ENCODE data around the gene MAGI2.

Gene MAGI2

GRCh38 chr7:78501064-78501463, 952.4 kb downstream of the MAGI2 start:
- TF ChIP-seq CTCF (IDR thresholded peaks at IDR 0.05; ENCODE audit: low read depth, low read length, poor library complexity, severe bottlenecking) (no peak), EZH2phosphoT487 (IDR thresholded peaks at IDR 0.05; ENCODE audit: borderline replicate concordance, low read length) (no peak)
- H3K4me2 ChIP-seq (ENCODE audit: low read length), result no peak overlapping the region
- no peaks in the 10 kb centered on the region for H3F3A ChIP-seq (ENCODE audit: control insufficient read depth, insufficient read depth)
- no peak overlapping the region for H3K27ac ChIP-seq (ENCODE audit: low read depth, low read length)
- no peaks in the 10 kb centered on the region for H4K20me1 ChIP-seq (ENCODE audit: control insufficient read depth, insufficient read depth, low read depth, low read length)
- no peaks in the 10 kb centered on the region for H3K9me2 ChIP-seq (replicated peaks; ENCODE audit: control insufficient read depth, low read length)
- H3K27me3 ChIP-seq (ENCODE audit: control insufficient read depth, low read length), result no peaks in the 10 kb centered on the region
- no peaks in the 10 kb centered on the region for H3K4me1 ChIP-seq (ENCODE audit: control insufficient read depth, low read length)
- no peaks in the 10 kb centered on the region for H3K9me3 ChIP-seq (ENCODE audit: control insufficient read depth, insufficient read depth, low read length)
- H3K79me2 ChIP-seq (ENCODE audit: control insufficient read depth, low read length), result no peaks in the 10 kb centered on the region
- no peaks in the 10 kb centered on the region for H3K36me3 ChIP-seq (ENCODE audit: control insufficient read depth, low read length)
- no peak overlapping the region for H3K4me3 ChIP-seq (ENCODE audit: low read length)

- no peak for TF ChIP-seq CTCF (IDR thresholded peaks at IDR 0.05; ENCODE audit: low read depth, low read length, poor library complexity, severe bottlenecking)
- no peak for TF ChIP-seq EZH2phosphoT487 (IDR thresholded peaks at IDR 0.05; ENCODE audit: borderline replicate concordance, low read length)
- H3K4me3 ChIP-seq (ENCODE audit: low read length), result no peak overlapping the region
Measured at GRCh38 chr7:78499971-78500370, 953.5 kb downstream of the MAGI2 start.

GRCh38 chr7:78499283-78499682, 954.2 kb downstream of the MAGI2 start:
- Histone ChIP-seq H3K4me2 (ENCODE audit: low read length) (no peak overlapping the region), H3K27ac (ENCODE audit: low read depth, low read length) (no peak overlapping the region), H3K79me2 (ENCODE audit: control insufficient read depth, low read length) (no peaks in the 10 kb centered on the region), H3K36me3 (ENCODE audit: control insufficient read depth, low read length) (no peaks in the 10 kb centered on the region), H3F3A (ENCODE audit: control insufficient read depth, insufficient read depth) (no peaks in the 10 kb centered on the region), H3K4me3 (ENCODE audit: low read length) (no peak overlapping the region), H3K4me1 (ENCODE audit: control insufficient read depth, low read length) (no peaks in the 10 kb centered on the region), H4K20me1 (ENCODE audit: control insufficient read depth, insufficient read depth, low read depth, low read length) (no peaks in the 10 kb centered on the region), H3K9me3 (ENCODE audit: control insufficient read depth, insufficient read depth, low read length) (no peaks in the 10 kb centered on the region), H3K9me2 (replicated peaks; ENCODE audit: control insufficient read depth, low read length) (no peaks in the 10 kb centered on the region), H3K27me3 (ENCODE audit: control insufficient read depth, low read length) (no peaks in the 10 kb centered on the region)
- TF ChIP-seq EZH2phosphoT487 (IDR thresholded peaks at IDR 0.05; ENCODE audit: borderline replicate concordance, low read length) (no peak), CTCF (IDR thresholded peaks at IDR 0.05; ENCODE audit: low read depth, low read length, poor library complexity, severe bottlenecking) (no peak)

More at GRCh38 chr7:78499971-78500370, 953.5 kb downstream of the MAGI2 start:
- H3F3A ChIP-seq (ENCODE audit: control insufficient read depth, insufficient read depth), result no peaks in the 10 kb centered on the region
- no peaks in the 10 kb centered on the region for H3K9me3 ChIP-seq (ENCODE audit: control insufficient read depth, insufficient read depth, low read length)
- H4K20me1 ChIP-seq (ENCODE audit: control insufficient read depth, insufficient read depth, low read depth, low read length), result no peaks in the 10 kb centered on the region
- H3K9me2 ChIP-seq (replicated peaks; ENCODE audit: control insufficient read depth, low read length), result no peaks in the 10 kb centered on the region
- H3K27ac ChIP-seq (ENCODE audit: low read depth, low read length), result no peak overlapping the region
- H3K4me1 ChIP-seq (ENCODE audit: control insufficient read depth, low read length), result no peaks in the 10 kb centered on the region
- no peak overlapping the region for H3K4me2 ChIP-seq (ENCODE audit: low read length)
- H3K79me2 ChIP-seq (ENCODE audit: control insufficient read depth, low read length), result no peaks in the 10 kb centered on the region
- no peaks in the 10 kb centered on the region for H3K27me3 ChIP-seq (ENCODE audit: control insufficient read depth, low read length)
- no peaks in the 10 kb centered on the region for H3K36me3 ChIP-seq (ENCODE audit: control insufficient read depth, low read length)
